ENCODE data around the gene IPO13.

Gene IPO13

DNA sequence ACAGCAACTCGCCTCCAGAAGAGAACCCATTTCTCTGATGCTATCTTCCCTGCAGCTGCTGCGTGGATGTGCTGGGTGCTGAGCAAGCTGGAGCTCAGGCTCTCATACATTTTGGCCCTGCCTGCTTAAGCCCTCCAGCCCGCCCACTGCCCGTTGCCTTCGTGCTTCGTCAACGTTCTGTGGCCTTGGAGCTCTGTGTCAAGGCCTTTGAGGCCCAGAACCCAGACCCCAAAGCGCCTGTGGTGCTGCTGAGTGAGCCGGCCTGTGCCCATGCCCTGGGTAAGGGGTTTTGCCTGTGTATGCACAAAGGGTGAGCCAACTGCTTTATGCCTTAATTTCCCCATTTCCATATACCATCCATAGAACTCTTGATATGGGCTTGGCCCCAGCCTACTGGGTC lies 24.2 kb downstream of the IPO13 start:
- no peak overlapping the region for H3K4me3 ChIP-seq (replicated peaks in 1 of 2; ENCODE audit: low read depth in 2 of 2, low read length in 2 of 2)
- no peak for DNase-seq (ENCODE audit: low read depth in 2 of 2)
- TF ChIP-seq, protein P1, sequence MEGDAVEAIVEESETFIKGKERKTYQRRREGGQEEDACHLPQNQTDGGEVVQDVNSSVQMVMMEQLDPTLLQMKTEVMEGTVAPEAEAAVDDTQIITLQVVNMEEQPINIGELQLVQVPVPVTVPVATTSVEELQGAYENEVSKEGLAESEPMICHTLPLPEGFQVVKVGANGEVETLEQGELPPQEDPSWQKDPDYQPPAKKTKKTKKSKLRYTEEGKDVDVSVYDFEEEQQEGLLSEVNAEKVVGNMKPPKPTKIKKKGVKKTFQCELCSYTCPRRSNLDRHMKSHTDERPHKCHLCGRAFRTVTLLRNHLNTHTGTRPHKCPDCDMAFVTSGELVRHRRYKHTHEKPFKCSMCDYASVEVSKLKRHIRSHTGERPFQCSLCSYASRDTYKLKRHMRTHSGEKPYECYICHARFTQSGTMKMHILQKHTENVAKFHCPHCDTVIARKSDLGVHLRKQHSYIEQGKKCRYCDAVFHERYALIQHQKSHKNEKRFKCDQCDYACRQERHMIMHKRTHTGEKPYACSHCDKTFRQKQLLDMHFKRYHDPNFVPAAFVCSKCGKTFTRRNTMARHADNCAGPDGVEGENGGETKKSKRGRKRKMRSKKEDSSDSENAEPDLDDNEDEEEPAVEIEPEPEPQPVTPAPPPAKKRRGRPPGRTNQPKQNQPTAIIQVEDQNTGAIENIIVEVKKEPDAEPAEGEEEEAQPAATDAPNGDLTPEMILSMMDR (IDR thresholded peaks at IDR 0.05; ENCODE audit: low read depth, low read length), result no peak

GRCh38 chr1:43971336-43971980 lies 24.7 kb downstream of the IPO13 start:
- H3K4me3 ChIP-seq (replicated peaks in 1 of 2; ENCODE audit: low read depth in 2 of 2, low read length in 2 of 2), result no peak overlapping the region
- TF ChIP-seq, protein P1 (IDR thresholded peaks at IDR 0.05; ENCODE audit: low read depth, low read length), result no peak
- no peak for DNase-seq (ENCODE audit: low read depth in 2 of 2)

GRCh38 chr1:43973981-43974442 lies 27.3 kb downstream of the IPO13 start:
- DNase-seq (ENCODE audit: low read depth in 2 of 2), result peak in 1 of 2 donors; percentile 14
- peak overlapping the region; percentile 91 to 94 for H3K4me3 ChIP-seq (replicated peaks in 1 of 2; ENCODE audit: low read depth in 2 of 2, low read length in 2 of 2)
- TF ChIP-seq, protein P1 (IDR thresholded peaks at IDR 0.05; ENCODE audit: low read depth, low read length), result no peak

- peak; percentile 94 for DNase-seq (ENCODE audit: low read depth in 2 of 2)
- H3K4me3 ChIP-seq (replicated peaks in 1 of 2; ENCODE audit: low read depth in 2 of 2, low read length in 2 of 2), result peak within 1 kb of the TSS; percentile 91 to 94
- TF ChIP-seq, protein P1 (IDR thresholded peaks at IDR 0.05; ENCODE audit: low read depth, low read length), result no peak
These were observed 27.9 kb downstream of the IPO13 start, which contains the start of gene ATP6V0B for GRCh38 chr1:43974443-43975248. Gene ATP6V0B, plus strand, starts transcription at chr1:43974960. Its CDS starts 81 bp downstream, at chr1:43975041.

GRCh38 chr1:43975249-43975961 lies 28.7 kb downstream of the IPO13 start:
- TF ChIP-seq, protein P1 (IDR thresholded peaks at IDR 0.05; ENCODE audit: low read depth, low read length), result no peak
- H3K4me3 ChIP-seq (replicated peaks in 1 of 2; ENCODE audit: low read depth in 2 of 2, low read length in 2 of 2), result peak overlapping the region; percentile 91 to 94
- peak; percentile 20 to 37 for DNase-seq (ENCODE audit: low read depth in 2 of 2)

- TF ChIP-seq, protein P1 (IDR thresholded peaks at IDR 0.05; ENCODE audit: low read depth, low read length), result no peak
- peak overlapping the region; percentile 91 to 94 for H3K4me3 ChIP-seq (replicated peaks in 1 of 2; ENCODE audit: low read depth in 2 of 2, low read length in 2 of 2)
- DNase-seq (ENCODE audit: low read depth in 2 of 2), result no peak
These were observed 29.3 kb downstream of the IPO13 start for GRCh38 chr1:43976045-43976444.
